Motor neuron (in vitro differentiated cells): ENCODE data around the gene SOAT2. TPM values are rescaled to one million over a fixed set of nuclear protein-coding genes. Genes with fewer than 3 reads are reported as not detected.
A peak's percentile ranks its signal among the peaks of the same experiment; 100 is the strongest.

Experiments
- ATAC-seq, 8 experiments: fragments of 200-7000 bp; cut with Tn5 transposase; replicated peaks in 6 of 8; 2 replicates each; pipeline ENCODE4 v1.8.0; 2021; ENCODE audit warnings: mild to moderate bottlenecking in 8 of 8, moderate library complexity in 8 of 8
- H3K27ac ChIP-seq, 2 donors: fragments of 250-450 bp; sonication (Bioruptor Pico); 2 replicates each; pipeline ENCODE4 v1.9.0; 2021; ENCODE audit warnings: antibody characterized with exemption in 2 of 2, mild to moderate bottlenecking in 2 of 2, moderate library complexity in 1 of 2
- H3K4me1 ChIP-seq, 2 donors: fragments of 250-450 bp; sonication (Bioruptor Pico); replicated peaks in 1 of 2; 2 replicates each; pipeline ENCODE4 v1.6.1; 2021; ENCODE audit warnings: antibody characterized with exemption in 2 of 2, mild to moderate bottlenecking in 2 of 2, moderate library complexity in 1 of 2
- H3K4me3 ChIP-seq, 5 donors: fragments of 250-450 bp; sonication (Bioruptor Pico); 2 replicates each; pipeline ENCODE4 v1.9.0; 2021; ENCODE audit warnings: antibody characterized with exemption in 5 of 5, mild to moderate bottlenecking in 5 of 5, moderate library complexity in 4 of 5
- WGBS, 10 experiments: fragments of 450-650 bp; shearing (Covaris generic); methylation state at CpG; one replicate each; pipeline ENCODE4 v1.0.0; 2022; 5-methylcytosine and 5-hydroxymethylcytosine counted together
- in situ Hi-C, 9 experiments: fragments of 400-800 bp; cut with MboI; loops; one replicate each; pipeline ENCODE4 v1.15.0; 2021; ENCODE audit warnings: low sequenced_read_pairs in 9 of 9, low pct_unique_long_range_greater_than_20kb in 2 of 9; ENCODE audit not compliant: unreplicated experiment in 9 of 9
- total RNA-seq, 8 experiments: library from RNA; unstranded; fragments of 300-600 nt; gene quantifications; 2 replicates each; pipeline versions ENCODE4 v1.2.3 to v1.2.4, GENCODE V29; 2022

Gene SOAT2
- total RNA-seq, result 1 to 10 TPM in 2 of 8 experiments, not detected in 6; 1.0 to 1.8 TPM

GRCh38 chr12:53102883-53103807 is at the start of gene SOAT2:
Gene SOAT2, plus strand, starts transcription at chr12:53103486. Its CDS starts 92 bp downstream, at chr12:53103578.
- 70 to 96% (median 89%) methylated on average over 1 to 9 of the region's 23 CpGs; no CpG with 5 or more reads in 4 of the 10 experiments for WGBS, 10 experiments
- H3K4me3 ChIP-seq, result no peak within 1 kb of the TSS
- H3K4me1 ChIP-seq, result peaks cover 0 to 12% of the 10 kb centered on the region in 2 donors
- no peak within 1 kb of the TSS for H3K27ac ChIP-seq
- in situ Hi-C loops, result no loop called here
- no peak for ATAC-seq

- H3K4me3 ChIP-seq, result peak overlapping the region; percentile 63 to 94 (median 80)
- H3K27ac ChIP-seq, result peak overlapping the region; percentile 48 to 61
- 0 to 70% (median 19%) methylated on average over 1 to 22 of the region's 48 CpGs; no CpG with 5 or more reads in 2 of the 10 experiments for WGBS, 10 experiments
- H3K4me1 ChIP-seq, result peaks cover 35 to 45% of the 10 kb centered on the region in 2 donors
- in situ Hi-C loops, result no loop called here
- peak; percentile 44 to 82 (median 72) for ATAC-seq
These were observed 49.0 kb upstream of the SOAT2 start for GRCh38 chr12:53054112-53054878.

- in situ Hi-C loops, result no loop called here
- 76 to 100% (median 80%) methylated on average over 1 to 6 of the region's 15 CpGs; no CpG with 5 or more reads in 3 of the 10 experiments for WGBS, 10 experiments
- no peak for ATAC-seq
- H3K4me3 ChIP-seq, result no peak overlapping the region
- H3K27ac ChIP-seq, result no peak overlapping the region
- peaks cover 24 to 31% of the 10 kb centered on the region in 2 donors for H3K4me1 ChIP-seq
These were observed 47.6 kb upstream of the SOAT2 start for GRCh38 chr12:53055471-53056266.

- no peak for ATAC-seq
- no peak overlapping the region for H3K27ac ChIP-seq
- in situ Hi-C loops, result no loop called here
- WGBS, 10 experiments, result 45 to 95% (median 80%) methylated on average over 1 to 4 of the region's 5 CpGs; no CpG with 5 or more reads in 1 of the 10 experiments
- peaks cover 17 to 25% of the 10 kb centered on the region in 2 donors for H3K4me1 ChIP-seq
- H3K4me3 ChIP-seq, result no peak overlapping the region
These were observed 47.0 kb upstream of the SOAT2 start for GRCh38 chr12:53056296-53056695.

- Histone ChIP-seq H3K27ac (no peak overlapping the region), H3K4me1 (peaks cover 11 to 19% of the 10 kb centered on the region in 2 donors), H3K4me3 (no peak overlapping the region)
- in situ Hi-C loops, result no loop called here
- WGBS, 10 experiments, result 67 to 100% (median 80%) methylated on average over 1 to 6 of the region's 7 CpGs; no CpG with 5 or more reads in 4 of the 10 experiments
- no peak for ATAC-seq
These were observed 46.4 kb upstream of the SOAT2 start for GRCh38 chr12:53056901-53057300.

- Histone ChIP-seq H3K4me1 (peaks cover 9% of the 10 kb centered on the region in 2 donors), H3K4me3 (no peak overlapping the region), H3K27ac (no peak overlapping the region)
- in situ Hi-C loops, result no loop called here
- 59 to 100% (median 76%) methylated on average over 1 to 6 of the region's 13 CpGs; no CpG with 5 or more reads in 3 of the 10 experiments for WGBS, 10 experiments
- ATAC-seq, result no peak
These were observed 45.3 kb upstream of the SOAT2 start for GRCh38 chr12:53057816-53058500.

GRCh38 chr12:53058674-53059433 is 44.4 kb upstream of the SOAT2 start:
- H3K4me1 ChIP-seq, result peaks cover 3% of the 10 kb centered on the region in 2 donors
- H3K27ac ChIP-seq, result no peak overlapping the region
- ATAC-seq, result no peak
- 55 to 88% (median 60%) methylated on average over 2 to 5 of the region's 35 CpGs; no CpG with 5 or more reads in 7 of the 10 experiments for WGBS, 10 experiments
- no peak overlapping the region for H3K4me3 ChIP-seq
- in situ Hi-C loops, result no loop called here

- H3K27ac ChIP-seq, result no peak overlapping the region
- peak in 3 of 8 experiments; percentile 4 to 9 (median 7) for ATAC-seq
- 20 to 96% (median 85%) methylated on average over 1 to 5 of the region's 24 CpGs; no CpG with 5 or more reads in 7 of the 10 experiments for WGBS, 10 experiments
- in situ Hi-C loops, result no loop called here
- H3K4me3 ChIP-seq, result no peak overlapping the region
- H3K4me1 ChIP-seq, result peaks cover 2% of the 10 kb centered on the region in 2 donors
These were observed 43.7 kb upstream of the SOAT2 start for GRCh38 chr12:53059434-53060063.

- Histone ChIP-seq H3K4me3 (no peak overlapping the region), H3K27ac (no peak overlapping the region), H3K4me1 (no peaks in the 10 kb centered on the region)
- 60 to 100% (median 82%) methylated on average over 1 to 5 of the region's 17 CpGs; no CpG with 5 or more reads in 6 of the 10 experiments for WGBS, 10 experiments
- in situ Hi-C loops, result no loop called here
- ATAC-seq, result peak in 1 of 8 experiments; percentile 1
These were observed 43.1 kb upstream of the SOAT2 start for GRCh38 chr12:53060064-53060720.

GRCh38 chr12:53060721-53061276 is 42.5 kb upstream of the SOAT2 start:
- no peak overlapping the region for H3K27ac ChIP-seq
- no peaks in the 10 kb centered on the region for H3K4me1 ChIP-seq
- 60 to 100% (median 90%) methylated on average over 1 to 2 of the region's 18 CpGs; no CpG with 5 or more reads in 7 of the 10 experiments for WGBS, 10 experiments
- no peak overlapping the region for H3K4me3 ChIP-seq
- no peak for ATAC-seq
- in situ Hi-C loops, result no loop called here
